Central memory CD8-positive, alpha-beta T cell (primary cell): Measurements from ENCODE around the gene CFAP45.
A peak's percentile ranks its signal among the peaks of the same experiment; 100 is the strongest.

Experiments used
- ATAC-seq: fragments of 150-1000 bp; cut with Tn5 transposase; replicated peaks from 2 replicates; pipeline ENCODE4 v1.10.0; 2022; ENCODE audit warnings: mild to moderate bottlenecking, moderate FRiP score, moderate number of reproducible peaks; ENCODE audit not compliant: poor library complexity, severe bottlenecking; ENCODE audit errors: extremely low read depth
- DNase-seq, 2 donors: peaks; one replicate each; pipeline ENCODE4 v3.0.0; 2021; ENCODE audit warnings: low spot score in 2 of 2
- H3K27ac Mint-ChIP-seq: one replicate; pipeline ENCODE4 v1.8.0; 2022; ENCODE audit warnings: low read depth, mild to moderate bottlenecking, moderate library complexity, mixed read lengths
- H3K27me3 Mint-ChIP-seq: one replicate; pipeline ENCODE4 v1.8.0; 2022; ENCODE audit warnings: mixed read lengths
- H3K36me3 Mint-ChIP-seq: one replicate; pipeline ENCODE4 v1.8.0; 2022; ENCODE audit warnings: mild to moderate bottlenecking, moderate library complexity, mixed read lengths; ENCODE audit not compliant: insufficient read depth
- H3K4me1 Mint-ChIP-seq: one replicate; pipeline ENCODE4 v1.8.0; 2022; ENCODE audit warnings: mixed read lengths
- H3K4me3 Mint-ChIP-seq: one replicate; pipeline ENCODE4 v1.8.0; 2022; ENCODE audit warnings: mild to moderate bottlenecking, moderate library complexity, mixed read lengths
- H3K9me3 Mint-ChIP-seq: one replicate; pipeline ENCODE4 v1.8.0; 2022; ENCODE audit warnings: mixed read lengths

CFAP45 gene

DNA sequence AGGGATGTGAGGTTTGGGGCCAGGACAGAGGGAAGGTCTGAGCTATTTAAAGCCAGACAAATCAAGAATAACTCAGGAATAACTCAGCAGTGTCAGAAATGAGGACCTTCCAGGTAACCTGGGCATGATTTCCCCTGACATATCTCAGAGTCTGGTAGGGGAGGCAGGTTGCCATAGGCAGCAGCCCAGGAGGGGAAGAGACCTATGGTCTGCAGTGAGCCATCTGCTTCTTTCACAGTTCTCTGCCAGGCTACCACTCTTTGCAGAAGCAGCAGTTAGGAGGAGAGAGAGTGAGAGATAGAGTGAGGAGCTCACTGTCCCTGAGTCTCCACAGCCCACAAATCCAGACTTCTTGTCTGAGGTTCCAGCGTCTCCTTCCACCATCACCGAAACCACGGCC, 31.2 kb downstream of the CFAP45 start:
- H3K4me1 Mint-ChIP-seq: peaks cover 27% of the 10 kb centered on the region
- H3K4me3 Mint-ChIP-seq: no peak overlapping the region
- no peak for DNase-seq
- no peaks in the 10 kb centered on the region for H3K9me3 Mint-ChIP-seq
- H3K27me3 Mint-ChIP-seq: no peaks in the 10 kb centered on the region
- no peak overlapping the region for H3K27ac Mint-ChIP-seq
- peaks cover 5% of the 10 kb centered on the region for H3K36me3 Mint-ChIP-seq
- ATAC-seq: no peak

DNA sequence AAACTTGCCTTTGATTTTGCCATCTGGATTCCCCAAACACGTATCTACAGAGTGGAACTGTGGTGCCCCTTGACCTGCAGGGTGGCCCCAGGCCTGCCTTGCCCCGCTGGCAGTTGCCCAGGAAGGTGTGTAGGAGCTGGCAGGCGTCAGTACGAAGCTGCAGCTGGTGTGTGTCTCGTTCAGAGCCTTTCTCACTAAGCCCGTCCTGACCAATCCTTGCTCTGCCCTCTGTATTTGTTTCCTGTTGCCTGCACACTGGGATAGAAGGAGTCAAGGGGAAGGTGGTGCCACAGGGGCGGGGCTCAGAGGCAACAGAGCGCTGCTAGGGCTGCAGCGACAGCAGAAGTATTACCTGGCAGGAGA, 32.3 kb downstream of the CFAP45 start:
- Mint-ChIP-seq H3K27me3 (no peaks in the 10 kb centered on the region), H3K36me3 (peaks cover 5% of the 10 kb centered on the region), H3K4me1 (peaks cover 34% of the 10 kb centered on the region), H3K4me3 (no peak overlapping the region), H3K27ac (no peak overlapping the region), H3K9me3 (no peaks in the 10 kb centered on the region)
- ATAC-seq: no peak
- DNase-seq: no peak

DNA sequence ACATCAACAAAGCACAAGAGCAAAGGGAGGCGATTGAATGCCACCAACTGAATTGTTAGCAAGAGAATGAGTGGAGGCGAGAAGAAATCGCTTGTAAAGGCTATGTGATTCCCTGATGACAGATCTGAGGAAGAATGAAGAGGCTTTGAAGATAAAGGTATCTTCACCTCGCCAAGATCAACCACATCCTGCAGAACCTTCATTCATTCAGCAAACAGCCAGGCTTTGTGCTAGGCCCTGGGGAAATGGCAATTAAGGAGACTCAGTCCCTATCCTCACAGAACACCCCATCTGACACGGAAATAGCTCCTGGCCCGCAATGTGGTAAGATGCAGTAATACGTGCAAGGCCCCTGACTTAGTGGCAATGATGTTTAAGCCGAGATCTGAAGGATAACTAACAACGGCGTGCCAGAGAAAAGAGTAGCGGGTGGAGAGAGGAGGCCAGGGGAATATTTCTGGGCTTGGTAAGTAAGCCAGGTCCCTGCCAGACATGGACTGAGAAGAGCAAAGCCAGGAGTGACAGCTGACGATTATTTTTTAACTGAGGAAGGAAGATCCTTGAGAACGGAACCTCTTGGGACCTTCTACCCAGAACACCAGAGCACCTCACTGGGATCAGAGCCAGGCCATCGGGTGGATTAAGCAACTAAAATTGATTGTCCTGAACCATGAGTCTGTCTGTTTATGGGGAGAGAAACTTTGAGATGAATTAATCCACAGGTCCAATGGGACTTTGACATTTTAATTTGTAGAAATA, 32.9 kb downstream of the CFAP45 start:
- no peaks in the 10 kb centered on the region for H3K9me3 Mint-ChIP-seq
- ATAC-seq (no peak), DNase-seq (no peak)
- no peak overlapping the region for H3K4me3 Mint-ChIP-seq
- H3K4me1 Mint-ChIP-seq: peaks cover 34% of the 10 kb centered on the region
- H3K27me3 Mint-ChIP-seq: no peaks in the 10 kb centered on the region
- peaks cover 5% of the 10 kb centered on the region for H3K36me3 Mint-ChIP-seq
- no peak overlapping the region for H3K27ac Mint-ChIP-seq

DNA sequence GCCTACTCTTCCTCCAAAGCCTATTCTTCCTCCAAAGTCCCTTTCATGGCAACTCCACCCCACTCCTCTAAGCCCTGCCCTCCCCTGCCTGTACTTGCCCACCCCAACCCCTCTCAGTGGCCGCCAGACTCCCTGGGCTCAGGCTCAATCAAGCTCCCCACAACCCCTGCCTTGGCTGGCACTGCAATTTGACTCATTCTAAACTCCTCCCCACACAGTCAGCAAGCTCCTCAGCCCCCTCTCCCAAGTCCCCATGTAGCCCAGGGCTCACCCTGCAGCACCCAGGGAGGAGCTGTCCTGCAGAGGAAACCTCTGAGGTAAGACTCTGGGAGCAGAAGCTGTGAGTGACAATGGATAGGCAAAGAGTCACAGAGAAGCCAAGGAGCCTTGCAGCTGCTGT, 33.9 kb downstream of the CFAP45 start:
- H3K9me3 Mint-ChIP-seq: no peaks in the 10 kb centered on the region
- peaks cover 34% of the 10 kb centered on the region for H3K4me1 Mint-ChIP-seq
- no peaks in the 10 kb centered on the region for H3K27me3 Mint-ChIP-seq
- no peak overlapping the region for H3K27ac Mint-ChIP-seq
- H3K36me3 Mint-ChIP-seq: peaks cover 5% of the 10 kb centered on the region
- no peak overlapping the region for H3K4me3 Mint-ChIP-seq
- DNase-seq (no peak), ATAC-seq (no peak)

DNA sequence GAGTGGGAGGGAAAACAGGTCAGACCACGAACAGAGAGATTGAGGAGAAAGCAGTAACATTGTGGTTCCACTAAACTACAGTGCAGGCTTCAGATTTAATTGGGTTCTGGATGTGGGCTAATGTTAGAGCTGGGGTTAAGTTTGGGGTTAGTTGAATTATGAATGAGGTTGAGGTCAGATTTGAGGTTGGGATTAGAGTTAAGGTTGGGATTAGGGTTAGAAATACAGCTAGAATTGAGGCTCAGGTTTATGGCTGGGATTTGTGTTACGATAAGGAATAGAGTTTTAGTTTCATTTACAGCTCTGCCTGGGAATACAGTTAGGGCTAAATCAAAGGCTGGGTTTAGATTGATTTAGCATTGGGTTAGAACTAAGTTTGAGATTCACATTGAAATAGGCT, 35.7 kb downstream of the CFAP45 start:
- no peaks in the 10 kb centered on the region for H3K9me3 Mint-ChIP-seq
- H3K4me3 Mint-ChIP-seq: no peak overlapping the region
- ATAC-seq (no peak), DNase-seq (no peak)
- no peaks in the 10 kb centered on the region for H3K27me3 Mint-ChIP-seq
- no peak overlapping the region for H3K27ac Mint-ChIP-seq
- peaks cover 6% of the 10 kb centered on the region for H3K36me3 Mint-ChIP-seq
- peaks cover 28% of the 10 kb centered on the region for H3K4me1 Mint-ChIP-seq

DNA sequence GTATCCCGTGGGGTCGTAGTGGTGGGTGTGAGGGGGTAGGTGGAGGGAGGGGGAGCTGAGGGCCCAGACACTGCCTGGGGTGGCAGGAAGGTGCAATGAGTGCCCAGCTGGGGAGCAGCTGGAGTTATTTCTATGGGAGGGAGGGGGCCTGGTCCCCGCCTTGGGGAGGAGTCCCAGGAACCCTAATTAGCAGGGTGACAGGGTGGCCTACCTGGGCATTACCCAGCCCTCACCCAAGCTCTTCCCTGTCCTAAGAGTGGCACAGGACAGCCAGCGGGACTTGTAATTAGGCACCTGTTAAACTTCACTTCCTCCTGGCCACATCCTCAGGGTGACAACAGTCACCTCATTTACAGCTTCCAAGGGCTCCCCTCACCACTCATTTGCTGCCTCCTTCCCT, 37.4 kb downstream of the CFAP45 start, which contains the start of gene VSIG8:
TSS of gene VSIG8 (minus strand) at position 101 of the 400 bp plus-strand sequence. CDS start 136 bp downstream, outside the sequence.
- peaks cover 22% of the 10 kb centered on the region for H3K4me1 Mint-ChIP-seq
- H3K9me3 Mint-ChIP-seq: no peaks in the 10 kb centered on the region
- no peak within 1 kb of the TSS for H3K27ac Mint-ChIP-seq
- DNase-seq (no peak), ATAC-seq (no peak)
- no peak within 1 kb of the TSS for H3K4me3 Mint-ChIP-seq
- H3K36me3 Mint-ChIP-seq: peaks cover 4% of the 10 kb centered on the region
- no peaks in the 10 kb centered on the region for H3K27me3 Mint-ChIP-seq

DNA sequence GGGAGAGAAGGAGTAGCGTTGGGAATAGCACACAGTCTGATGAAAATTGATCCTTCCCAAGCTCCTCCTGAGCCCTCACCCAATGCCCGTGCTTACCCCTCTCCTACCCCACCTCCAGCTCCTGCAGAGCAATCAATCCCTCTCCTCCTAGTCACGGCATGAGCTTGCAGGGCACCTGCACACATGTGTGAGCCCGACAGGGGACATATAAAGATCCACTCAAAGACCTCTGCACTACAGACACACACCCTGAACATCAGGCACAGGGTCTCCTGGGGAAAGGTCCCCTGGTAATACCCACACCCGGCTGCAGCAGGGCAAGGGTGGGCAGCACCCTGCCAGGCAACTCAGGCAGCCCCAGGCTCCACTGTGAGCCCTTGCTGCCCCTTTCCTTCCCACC, 37.9 kb downstream of the CFAP45 start:
- DNase-seq: no peak
- Mint-ChIP-seq H3K27ac (no peak overlapping the region), H3K4me1 (peaks cover 19% of the 10 kb centered on the region), H3K4me3 (no peak overlapping the region), H3K9me3 (no peaks in the 10 kb centered on the region), H3K27me3 (no peaks in the 10 kb centered on the region), H3K36me3 (peaks cover 4% of the 10 kb centered on the region)
- no peak for ATAC-seq

DNA sequence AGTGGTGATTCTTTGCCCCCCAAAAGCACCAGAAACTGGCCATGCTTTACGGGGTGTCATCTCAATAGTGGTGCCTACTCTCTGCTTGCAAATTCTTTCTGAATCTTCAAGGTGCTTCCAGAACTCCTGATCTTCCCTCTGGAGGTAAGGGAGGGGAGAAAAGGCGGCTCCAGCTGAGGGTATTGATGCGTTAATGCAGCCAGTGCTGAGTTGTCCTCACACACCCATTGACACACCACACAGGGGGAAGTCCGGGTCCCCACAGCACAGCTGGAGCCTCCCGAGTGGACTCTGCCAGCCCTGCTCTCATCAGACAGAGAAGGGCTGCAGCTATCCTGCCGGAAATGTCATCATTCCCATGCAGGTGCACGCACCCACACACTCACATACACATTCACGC, 38.7 kb downstream of the CFAP45 start:
- H3K27me3 Mint-ChIP-seq: no peaks in the 10 kb centered on the region
- DNase-seq (no peak), ATAC-seq (no peak)
- no peaks in the 10 kb centered on the region for H3K9me3 Mint-ChIP-seq
- peaks cover 4% of the 10 kb centered on the region for H3K36me3 Mint-ChIP-seq
- no peak overlapping the region for H3K27ac Mint-ChIP-seq
- H3K4me1 Mint-ChIP-seq: peaks cover 11% of the 10 kb centered on the region
- no peak overlapping the region for H3K4me3 Mint-ChIP-seq

DNA sequence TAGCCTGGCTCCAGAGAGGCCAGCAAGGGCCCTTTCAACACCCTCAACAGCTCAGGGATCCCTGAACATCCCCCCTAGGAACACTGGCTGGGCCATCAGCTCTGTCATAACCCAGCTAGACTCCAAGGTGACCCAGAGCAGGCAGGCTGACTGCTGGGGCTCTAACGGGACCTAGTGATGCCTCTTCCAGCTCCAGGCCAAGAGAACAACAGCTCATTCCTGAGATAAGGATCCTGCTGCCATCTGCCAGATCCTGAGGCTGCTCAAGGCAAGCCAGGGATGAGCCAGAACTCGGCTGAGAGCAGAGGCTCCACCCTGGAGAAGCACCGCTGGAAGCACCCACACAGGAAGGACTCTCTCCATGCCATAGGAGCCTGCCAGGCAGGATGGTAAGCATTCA, 39.5 kb downstream of the CFAP45 start:
- H3K27ac Mint-ChIP-seq: no peak overlapping the region
- H3K4me1 Mint-ChIP-seq: peaks cover 8% of the 10 kb centered on the region
- no peak for ATAC-seq
- no peak overlapping the region for H3K4me3 Mint-ChIP-seq
- no peak for DNase-seq
- H3K27me3 Mint-ChIP-seq: no peaks in the 10 kb centered on the region
- H3K9me3 Mint-ChIP-seq: no peaks in the 10 kb centered on the region
- H3K36me3 Mint-ChIP-seq: peaks cover 4% of the 10 kb centered on the region

DNA sequence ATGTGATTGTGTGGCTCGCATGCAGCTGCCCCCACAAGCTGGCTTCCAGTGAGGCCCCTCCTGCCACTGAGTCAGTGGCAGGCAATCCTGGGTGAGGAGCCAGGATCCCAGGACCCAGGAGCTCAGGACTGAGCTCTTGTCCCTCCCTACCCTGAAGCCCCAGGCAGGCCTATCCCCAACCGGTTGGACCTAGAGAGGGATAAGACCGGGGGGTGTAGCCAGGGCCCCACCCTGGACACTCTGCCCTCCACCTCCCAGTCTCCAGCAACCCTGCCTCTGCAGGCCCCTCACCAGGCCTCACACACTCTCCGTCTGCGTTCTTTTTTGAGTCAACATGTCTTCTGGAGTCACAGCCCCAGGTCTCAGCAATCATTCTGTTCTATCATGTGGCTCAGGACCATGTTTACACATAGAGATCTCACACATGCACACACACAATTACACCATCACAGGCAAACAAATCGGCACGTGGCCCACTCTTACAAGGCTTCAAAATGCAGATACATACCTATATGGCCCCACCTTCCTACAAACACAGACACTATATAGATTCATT, 40.1 kb downstream of the CFAP45 start:
- peaks cover 14% of the 10 kb centered on the region for H3K4me1 Mint-ChIP-seq
- H3K9me3 Mint-ChIP-seq: no peaks in the 10 kb centered on the region
- H3K4me3 Mint-ChIP-seq: no peak overlapping the region
- H3K36me3 Mint-ChIP-seq: peaks cover 2% of the 10 kb centered on the region
- no peak overlapping the region for H3K27ac Mint-ChIP-seq
- DNase-seq (no peak), ATAC-seq (no peak)
- no peaks in the 10 kb centered on the region for H3K27me3 Mint-ChIP-seq

DNA sequence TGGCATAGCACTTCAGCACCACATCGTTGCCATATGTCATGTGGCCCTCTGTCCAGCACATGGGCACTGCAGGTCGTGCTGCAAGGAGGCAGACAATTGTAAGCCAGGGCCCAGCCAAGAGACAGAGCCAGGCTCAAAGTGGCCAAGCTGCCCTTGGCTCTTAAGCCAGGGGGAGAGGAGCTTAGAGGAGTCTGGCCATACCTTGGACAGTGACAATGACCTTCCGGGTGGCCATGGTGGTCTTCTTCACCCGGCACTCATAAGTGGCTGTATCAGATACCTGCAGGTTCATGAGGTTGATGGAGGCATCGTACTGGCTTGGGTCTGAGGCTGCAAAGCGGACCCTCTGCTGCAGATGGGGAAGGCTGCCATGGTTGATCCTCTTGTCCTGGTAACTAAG, 42.1 kb downstream of the CFAP45 start:
- DNase-seq (no peak), ATAC-seq (no peak)
- peaks cover 21% of the 10 kb centered on the region for H3K4me1 Mint-ChIP-seq
- no peak overlapping the region for H3K4me3 Mint-ChIP-seq
- no peak overlapping the region for H3K27ac Mint-ChIP-seq
- H3K36me3 Mint-ChIP-seq: peaks cover 2% of the 10 kb centered on the region
- H3K9me3 Mint-ChIP-seq: no peaks in the 10 kb centered on the region
- no peaks in the 10 kb centered on the region for H3K27me3 Mint-ChIP-seq

DNA sequence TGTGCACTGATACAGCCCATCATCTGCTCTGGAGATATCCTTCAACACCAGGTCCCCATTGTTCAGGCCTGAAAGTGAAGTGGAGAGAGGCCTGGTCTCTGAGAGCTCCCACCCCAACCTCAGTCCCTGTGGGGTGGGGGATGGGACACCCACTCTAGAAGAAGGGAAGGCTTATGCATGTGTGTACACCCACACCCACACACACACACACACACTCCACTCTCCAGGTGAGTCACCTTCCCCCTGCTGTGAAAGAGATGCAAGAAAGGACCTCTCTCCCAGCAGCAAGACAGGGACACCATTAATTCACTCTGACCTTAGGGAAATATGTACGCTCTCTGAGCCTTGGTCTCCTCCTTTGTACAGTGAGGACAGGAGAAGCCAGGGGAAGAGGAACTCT, 43.4 kb downstream of the CFAP45 start:
- Mint-ChIP-seq H3K27me3 (no peaks in the 10 kb centered on the region), H3K27ac (peak overlapping the region; percentile 45), H3K4me3 (peak overlapping the region; percentile 42), H3K36me3 (peaks cover 2% of the 10 kb centered on the region), H3K4me1 (peaks cover 30% of the 10 kb centered on the region), H3K9me3 (no peaks in the 10 kb centered on the region)
- DNase-seq: no peak
- no peak for ATAC-seq

DNA sequence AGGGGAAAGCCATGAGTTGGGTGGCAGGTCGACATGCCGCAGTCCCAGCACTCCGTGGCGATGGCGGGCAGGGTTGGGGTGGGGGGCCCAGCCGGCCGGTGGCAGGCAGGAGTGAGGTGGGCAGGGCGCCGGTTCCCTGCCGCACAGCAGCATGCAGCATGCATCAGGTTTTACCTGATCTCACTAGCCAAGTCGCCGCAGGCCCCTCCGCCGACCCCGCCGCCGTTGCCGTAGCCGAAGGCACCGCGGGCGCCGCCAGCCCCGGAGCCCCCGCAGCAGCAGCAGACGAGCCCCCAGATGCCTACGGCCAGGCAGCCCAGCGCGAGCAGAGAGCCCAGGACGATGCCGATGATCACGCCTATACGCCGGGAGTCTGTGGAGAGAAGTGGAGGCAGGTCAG, 44.3 kb downstream of the CFAP45 start:
- ATAC-seq: no peak
- Mint-ChIP-seq H3K4me3 (peak overlapping the region; percentile 87), H3K27ac (peak overlapping the region; percentile 94), H3K36me3 (peaks cover 2% of the 10 kb centered on the region), H3K27me3 (no peaks in the 10 kb centered on the region), H3K4me1 (peaks cover 35% of the 10 kb centered on the region), H3K9me3 (no peaks in the 10 kb centered on the region)
- DNase-seq: no peak
